Natural killer cell (primary cell): Measurements from ENCODE around the gene PTPRM. TPM values are rescaled to one million over a fixed set of nuclear protein-coding genes. Genes with fewer than 3 reads are reported as not detected.

Source experiments
- ATAC-seq, 3 donors: fragments of 150-1000 bp in 2 of 3; fragments of 200-7000 bp in 1 of 3; cut with Tn5 transposase; 1 replicate in 1 of 3; 2 replicates in 2 of 3; pipeline ENCODE4 v1.10.0; 2021; ENCODE audit warnings: mild to moderate bottlenecking in 2 of 3, moderate library complexity in 2 of 3
- DNase-seq, 2 donors: peaks; one replicate each; pipeline versions ENCODE4 v3.0.0 to v3.0.0-alpha.2; 2013 to 2021; ENCODE audit warnings: mixed read lengths in 1 of 2
- H3K27ac ChIP-seq: one replicate; pipeline ENCODE4 v1.5.1; 2013; ENCODE audit warnings: mild to moderate bottlenecking, low read length
- H3K27me3 ChIP-seq: one replicate; pipeline ENCODE4 v1.6.1; 2013; ENCODE audit warnings: low read length; ENCODE audit not compliant: control insufficient read depth, insufficient read depth
- H3K36me3 ChIP-seq: one replicate; pipeline ENCODE4 v1.6.1; 2013; ENCODE audit warnings: low read length; ENCODE audit not compliant: control insufficient read depth, insufficient read depth
- H3K4me1 ChIP-seq: one replicate; pipeline ENCODE4 v1.6.1; 2013; ENCODE audit warnings: low read length; ENCODE audit not compliant: control insufficient read depth, insufficient read depth
- H3K4me3 ChIP-seq: one replicate; pipeline ENCODE4 v1.5.1; 2013; ENCODE audit warnings: low read length
- H3K9me3 ChIP-seq: one replicate; pipeline ENCODE4 v1.6.1; 2013; ENCODE audit warnings: low read length; ENCODE audit not compliant: control insufficient read depth, insufficient read depth
- H3K27ac Mint-ChIP-seq, 2 donors: one replicate each; pipeline ENCODE4 v1.8.0; 2022; ENCODE audit warnings: mild to moderate bottlenecking in 2 of 2, mixed read lengths in 2 of 2, moderate library complexity in 1 of 2
- H3K27me3 Mint-ChIP-seq, 2 donors: one replicate each; pipeline ENCODE4 v1.8.0; 2022; ENCODE audit warnings: low read depth in 2 of 2, mixed read lengths in 2 of 2
- H3K36me3 Mint-ChIP-seq: one replicate; pipeline ENCODE4 v1.8.0; 2022; ENCODE audit warnings: mixed read lengths
- H3K4me1 Mint-ChIP-seq, 2 donors: one replicate each; pipeline ENCODE4 v1.8.0; 2022; ENCODE audit warnings: mixed read lengths in 2 of 2
- H3K4me3 Mint-ChIP-seq: one replicate; pipeline ENCODE4 v1.8.0; 2022; ENCODE audit warnings: mild to moderate bottlenecking, moderate library complexity, mixed read lengths
- H3K9me3 Mint-ChIP-seq, 2 donors: one replicate each; pipeline ENCODE4 v1.8.0; 2022; ENCODE audit warnings: mixed read lengths in 2 of 2
- CTCF ChIP-seq: fragments of 200-600 bp; IDR thresholded peaks from one replicate; pipeline ENCODE4 v1.8.0; 2022; ENCODE audit warnings: antibody characterized with exemption
- WGBS: methylation state at CpG from one replicate; pipeline ENCODE4 v1.1.7; 2013; ENCODE audit warnings: missing lambda C conversion rate; ENCODE audit not compliant: insufficient coverage; 5-methylcytosine and 5-hydroxymethylcytosine counted together
- intact Hi-C: fragments of 100-400 bp; cut with micrococcal nuclease; formaldehyde crosslinking; loops from one replicate; pipeline ENCODE4 v1.14.2; 2022
- total RNA-seq, 4 donors: library from RNA; stranded (reverse); fragments of 120-200 nt in 1 of 4; gene quantifications; one replicate each; pipeline versions ENCODE4 v1.2.3 to v1.2.4, GENCODE V29; 2013 to 2022

PTPRM gene
- total RNA-seq, 3 donors from 2014 or later (not counting 1 experiment from before 2014, with no cell fraction given), result 5.0 to 13.2 (median 12.1) TPM

GRCh38 chr18:7635948-7636347, 68.8 kb downstream of the PTPRM start:
- H3K4me3 ChIP-seq, result no peak overlapping the region
- Mint-ChIP-seq H3K4me1 (no peaks in the 10 kb centered on the region), H3K27me3 (no peaks in the 10 kb centered on the region), H3K27ac (no peak overlapping the region), H3K9me3 (peaks cover 2 to 3% of the 10 kb centered on the region in 2 donors), H3K36me3 (no peaks in the 10 kb centered on the region), H3K4me3 (no peak overlapping the region)
- ATAC-seq (no peak), DNase-seq (no peak)
- TF ChIP-seq CTCF, result no peak
- no peaks in the 10 kb centered on the region for H3K27me3 ChIP-seq
- no peak overlapping the region for H3K27ac ChIP-seq
- H3K4me1 ChIP-seq, result no peaks in the 10 kb centered on the region
- no peaks in the 10 kb centered on the region for H3K9me3 ChIP-seq
- 93% methylated on average over 1 of the region's 1 CpG for WGBS
- intact Hi-C loops, result no loop called here
- H3K36me3 ChIP-seq, result no peaks in the 10 kb centered on the region

GRCh38 chr18:7637269-7637668, 70.2 kb downstream of the PTPRM start:
- H3K36me3 Mint-ChIP-seq, result no peaks in the 10 kb centered on the region
- H3K27me3 Mint-ChIP-seq, result no peaks in the 10 kb centered on the region
- H3K4me1 Mint-ChIP-seq, result no peaks in the 10 kb centered on the region
- Histone ChIP-seq H3K27me3 (no peaks in the 10 kb centered on the region), H3K27ac (no peak overlapping the region), H3K36me3 (no peaks in the 10 kb centered on the region), H3K4me1 (no peaks in the 10 kb centered on the region), H3K9me3 (no peaks in the 10 kb centered on the region), H3K4me3 (no peak overlapping the region)
- H3K27ac Mint-ChIP-seq, result no peak overlapping the region
- DNase-seq (no peak), ATAC-seq (no peak)
- TF ChIP-seq CTCF, result no peak
- peaks cover 3 to 4% of the 10 kb centered on the region in 2 donors for H3K9me3 Mint-ChIP-seq
- intact Hi-C loops, result no loop called here
- H3K4me3 Mint-ChIP-seq, result no peak overlapping the region
- 100% methylated on average over 1 of the region's 2 CpGs for WGBS

GRCh38 chr18:7638321-7638720, 71.2 kb downstream of the PTPRM start:
- Histone ChIP-seq H3K27me3 (no peaks in the 10 kb centered on the region), H3K4me3 (no peak overlapping the region), H3K27ac (no peak overlapping the region), H3K9me3 (no peaks in the 10 kb centered on the region), H3K36me3 (no peaks in the 10 kb centered on the region), H3K4me1 (no peaks in the 10 kb centered on the region)
- no peaks in the 10 kb centered on the region for H3K4me1 Mint-ChIP-seq
- DNase-seq, result no peak
- no peak for ATAC-seq
- intact Hi-C loops, result no loop called here
- TF ChIP-seq CTCF, result no peak
- no peak overlapping the region for H3K27ac Mint-ChIP-seq
- no peaks in the 10 kb centered on the region for H3K36me3 Mint-ChIP-seq
- H3K4me3 Mint-ChIP-seq, result no peak overlapping the region
- no peaks in the 10 kb centered on the region for H3K27me3 Mint-ChIP-seq
- H3K9me3 Mint-ChIP-seq, result peaks cover 3 to 4% of the 10 kb centered on the region in 2 donors

GRCh38 chr18:7641813-7642212, 74.7 kb downstream of the PTPRM start:
- intact Hi-C loops, result no loop called here
- no peak for ATAC-seq
- 79% methylated on average over 4 of the region's 4 CpGs for WGBS
- no peak overlapping the region for H3K27ac ChIP-seq
- no peaks in the 10 kb centered on the region for H3K36me3 ChIP-seq
- no peaks in the 10 kb centered on the region for H3K4me1 ChIP-seq
- no peaks in the 10 kb centered on the region for H3K27me3 ChIP-seq
- H3K4me3 Mint-ChIP-seq, result no peak overlapping the region
- no peaks in the 10 kb centered on the region for H3K36me3 Mint-ChIP-seq
- H3K9me3 Mint-ChIP-seq, result peaks cover 2 to 4% of the 10 kb centered on the region in 2 donors
- no peak for TF ChIP-seq CTCF
- no peak for DNase-seq
- no peaks in the 10 kb centered on the region for H3K27me3 Mint-ChIP-seq
- peaks cover 2% of the 10 kb centered on the region for H3K9me3 ChIP-seq
- no peak overlapping the region for H3K4me3 ChIP-seq
- no peak overlapping the region for H3K27ac Mint-ChIP-seq
- H3K4me1 Mint-ChIP-seq, result no peaks in the 10 kb centered on the region
